ENCODE data around the gene SFXN5. TPM values are rescaled to one million over a fixed set of nuclear protein-coding genes. Genes with fewer than 3 reads are reported as not detected.

Gene SFXN5
- total RNA-seq, 1 donor: 8.9 TPM

- Histone ChIP-seq H3K4me3 (ENCODE audit: low read length) (no peak overlapping the region), H3K4me1 (ENCODE audit: insufficient read depth, low read length) (peaks cover 6% of the 10 kb centered on the region), H3K27me3 (ENCODE audit: insufficient read depth, low read length) (peaks cover 84% of the 10 kb centered on the region), H3K9me3 (ENCODE audit: low read depth, low read length) (no peaks in the 10 kb centered on the region)
Observed at GRCh38 chr2:72926811-72927465, 144.6 kb downstream of the SFXN5 start.

GRCh38 chr2:72926368-72926767 lies 145.1 kb downstream of the SFXN5 start:
- H3K9me3 ChIP-seq (ENCODE audit: low read depth, low read length): no peaks in the 10 kb centered on the region
- no peak overlapping the region for H3K4me3 ChIP-seq (ENCODE audit: low read length)
- peaks cover 6% of the 10 kb centered on the region for H3K4me1 ChIP-seq (ENCODE audit: insufficient read depth, low read length)
- peaks cover 90% of the 10 kb centered on the region for H3K27me3 ChIP-seq (ENCODE audit: insufficient read depth, low read length)

GRCh38 chr2:72925328-72925943 lies 146.1 kb downstream of the SFXN5 start:
- Histone ChIP-seq H3K27me3 (ENCODE audit: insufficient read depth, low read length) (peaks cover 96% of the 10 kb centered on the region), H3K9me3 (ENCODE audit: low read depth, low read length) (no peaks in the 10 kb centered on the region), H3K4me3 (ENCODE audit: low read length) (no peak overlapping the region), H3K4me1 (ENCODE audit: insufficient read depth, low read length) (peaks cover 12% of the 10 kb centered on the region)

DNA sequence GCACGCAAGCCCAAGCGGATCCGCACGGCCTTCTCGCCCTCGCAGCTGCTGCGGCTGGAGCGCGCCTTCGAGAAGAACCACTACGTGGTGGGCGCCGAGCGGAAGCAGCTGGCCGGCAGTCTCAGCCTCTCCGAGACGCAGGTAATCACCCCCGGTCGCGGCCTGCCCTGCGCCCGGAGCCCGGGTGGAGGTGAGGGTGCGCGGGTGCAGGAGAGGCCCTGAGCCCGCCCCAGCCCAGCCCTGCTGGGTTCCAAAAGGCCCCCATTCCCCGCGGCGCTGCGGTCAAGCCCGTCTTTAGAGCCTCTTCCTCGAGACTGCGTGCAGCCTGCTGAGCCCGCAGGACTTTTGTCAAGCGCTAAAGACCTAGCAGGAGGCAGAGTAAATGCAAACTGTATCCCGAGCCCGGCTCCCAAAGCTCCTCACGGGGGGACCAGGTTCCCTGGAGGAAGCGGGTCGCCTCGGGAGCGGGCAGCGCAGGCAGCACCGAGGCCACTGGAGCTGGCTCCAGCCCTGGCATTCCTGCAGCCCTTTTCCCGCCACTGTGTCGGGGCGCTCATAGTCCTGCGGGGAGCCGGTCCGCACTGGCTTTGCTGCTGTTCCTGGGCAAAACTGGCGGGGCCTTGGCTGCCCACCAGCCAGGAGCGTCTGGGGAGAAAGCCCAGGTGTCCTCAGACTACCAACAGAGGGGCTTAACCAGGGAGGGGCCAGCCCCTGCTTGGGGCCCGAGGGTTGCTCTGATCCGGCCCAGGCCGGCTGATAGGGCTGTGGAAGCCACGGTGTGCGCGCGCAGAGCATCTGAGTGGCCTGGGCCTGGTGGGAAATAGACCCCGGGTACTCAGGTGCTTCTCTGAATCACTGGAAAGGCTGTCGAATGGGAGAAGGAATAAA lies 146.9 kb downstream of the SFXN5 start:
- H3K9me3 ChIP-seq (ENCODE audit: low read depth, low read length): no peaks in the 10 kb centered on the region
- H3K4me1 ChIP-seq (ENCODE audit: insufficient read depth, low read length): peaks cover 20% of the 10 kb centered on the region
- no peak overlapping the region for H3K4me3 ChIP-seq (ENCODE audit: low read length)
- H3K27me3 ChIP-seq (ENCODE audit: insufficient read depth, low read length): peaks cover 100% of the 10 kb centered on the region

DNA sequence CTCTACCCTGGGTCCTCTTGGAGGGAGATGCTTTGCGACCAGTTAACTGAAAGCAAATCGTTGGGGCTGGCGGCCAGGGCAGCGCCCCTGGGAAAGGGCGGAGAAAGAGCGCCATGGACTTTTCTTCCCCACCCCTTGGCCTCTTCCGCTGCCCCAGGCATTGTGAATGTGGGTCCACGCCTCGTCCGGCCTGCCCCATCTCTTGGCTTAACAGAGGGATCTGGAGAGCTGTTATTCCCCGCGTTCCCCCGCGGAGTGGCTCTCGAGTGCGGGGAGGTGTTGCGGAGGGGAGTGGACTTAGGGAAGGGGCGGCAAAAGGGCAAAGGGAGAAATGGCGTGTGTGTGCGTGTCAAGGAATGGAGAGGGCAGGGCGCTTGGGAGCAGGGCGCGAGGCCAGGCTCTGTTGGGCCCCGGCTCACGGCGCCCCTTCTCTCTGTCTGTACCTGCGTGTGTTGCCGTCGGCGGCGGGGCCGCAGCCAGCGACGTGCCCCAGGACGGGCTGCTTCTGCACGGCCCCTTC lies 147.6 kb downstream of the SFXN5 start:
- no peaks in the 10 kb centered on the region for H3K9me3 ChIP-seq (ENCODE audit: low read depth, low read length)
- H3K4me3 ChIP-seq (ENCODE audit: low read length): no peak overlapping the region
- peaks cover 100% of the 10 kb centered on the region for H3K27me3 ChIP-seq (ENCODE audit: insufficient read depth, low read length)
- H3K4me1 ChIP-seq (ENCODE audit: insufficient read depth, low read length): peaks cover 21% of the 10 kb centered on the region

- H3K27me3 ChIP-seq (ENCODE audit: insufficient read depth, low read length): peaks cover 93% of the 10 kb centered on the region
- H3K4me3 ChIP-seq (ENCODE audit: low read length): no peak overlapping the region
- H3K4me1 ChIP-seq (ENCODE audit: insufficient read depth, low read length): peaks cover 36% of the 10 kb centered on the region
- H3K9me3 ChIP-seq (ENCODE audit: low read depth, low read length): no peaks in the 10 kb centered on the region
Observed at GRCh38 chr2:72921853-72922252, 149.7 kb downstream of the SFXN5 start.

DNA sequence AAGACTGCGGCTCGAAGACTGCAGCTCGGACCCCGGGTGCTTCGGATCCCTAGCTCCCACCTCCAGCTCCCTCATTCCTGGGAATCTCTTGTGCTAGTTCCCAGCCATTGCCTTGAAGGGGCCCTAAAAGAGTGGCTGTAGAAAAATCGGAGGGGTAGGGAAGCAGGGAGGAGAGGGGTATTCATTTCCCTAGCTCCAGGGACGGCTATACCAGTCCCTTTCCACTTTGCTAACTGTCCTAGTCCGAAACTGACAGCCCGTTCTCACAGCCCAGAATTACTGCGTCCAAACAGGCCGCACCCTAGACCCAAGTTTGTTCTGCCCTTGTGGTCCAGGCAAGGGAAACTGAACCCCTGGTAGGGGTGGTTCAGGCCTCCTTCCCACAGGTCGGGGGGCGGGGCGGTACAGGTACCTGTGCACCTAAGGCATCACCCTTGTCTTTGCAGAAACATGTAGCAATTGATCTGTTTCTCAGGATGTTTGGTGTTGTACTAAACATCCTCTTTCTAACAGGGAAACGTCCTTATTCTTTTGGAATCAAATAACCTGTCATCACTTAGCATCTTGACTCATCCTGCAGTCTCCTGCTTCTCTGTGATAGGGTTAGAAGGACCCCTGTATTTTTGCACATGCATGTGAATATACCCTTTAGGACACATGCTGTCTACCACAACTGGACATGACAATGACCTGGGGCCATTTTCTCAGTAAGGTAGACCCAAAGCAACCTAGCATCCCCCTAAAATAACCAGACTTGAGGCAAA lies 150.2 kb downstream of the SFXN5 start:
- Histone ChIP-seq H3K4me3 (ENCODE audit: low read length) (no peak overlapping the region), H3K4me1 (ENCODE audit: insufficient read depth, low read length) (peaks cover 42% of the 10 kb centered on the region)

DNA sequence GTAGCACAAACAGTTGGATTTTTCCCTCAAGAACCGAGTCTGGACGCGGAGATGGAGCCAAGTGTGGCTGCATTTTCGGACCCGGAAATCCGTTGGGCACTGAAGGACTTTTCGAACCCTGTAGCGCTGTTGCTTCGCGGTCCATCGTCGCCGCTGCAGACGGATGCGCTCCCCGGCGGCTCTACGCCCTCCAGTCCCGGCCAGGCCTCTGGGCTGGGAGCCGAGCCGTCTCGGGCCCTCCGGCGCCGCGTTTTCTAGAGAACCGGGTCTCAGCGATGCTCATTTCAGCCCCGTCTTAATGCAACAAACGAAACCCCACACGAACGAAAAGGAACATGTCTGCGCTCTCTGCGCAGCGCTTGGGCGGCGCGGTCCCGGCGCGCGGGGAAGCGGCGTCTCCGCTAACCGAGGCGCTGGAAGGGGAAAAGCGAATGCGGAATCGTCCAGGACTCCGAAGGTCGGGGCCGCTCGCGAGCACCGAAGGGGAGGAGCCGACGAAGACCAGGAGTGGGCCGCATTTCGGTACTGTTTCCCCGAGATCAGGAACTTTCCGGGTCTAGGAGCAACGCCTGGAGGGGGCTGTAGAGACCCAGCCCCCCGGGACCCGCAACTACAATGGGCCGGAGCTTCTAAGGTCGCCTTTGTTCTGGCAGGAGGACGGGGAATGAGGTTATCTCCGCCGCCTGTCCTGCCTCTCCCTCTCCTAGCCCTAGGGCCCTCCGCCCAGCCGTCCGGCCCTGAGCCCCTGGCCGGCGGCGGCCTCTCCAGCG lies 151.0 kb downstream of the SFXN5 start:
- Histone ChIP-seq H3K9me3 (ENCODE audit: low read depth, low read length) (no peaks in the 10 kb centered on the region), H3K27me3 (ENCODE audit: insufficient read depth, low read length) (peaks cover 91% of the 10 kb centered on the region), H3K4me1 (ENCODE audit: insufficient read depth, low read length) (peaks cover 49% of the 10 kb centered on the region), H3K4me3 (ENCODE audit: low read length) (no peak overlapping the region)

More for the DNA sequence above, 150.2 kb downstream of the SFXN5 start:
- Histone ChIP-seq H3K9me3 (ENCODE audit: low read depth, low read length) (no peaks in the 10 kb centered on the region), H3K27me3 (ENCODE audit: insufficient read depth, low read length) (peaks cover 93% of the 10 kb centered on the region)

DNA sequence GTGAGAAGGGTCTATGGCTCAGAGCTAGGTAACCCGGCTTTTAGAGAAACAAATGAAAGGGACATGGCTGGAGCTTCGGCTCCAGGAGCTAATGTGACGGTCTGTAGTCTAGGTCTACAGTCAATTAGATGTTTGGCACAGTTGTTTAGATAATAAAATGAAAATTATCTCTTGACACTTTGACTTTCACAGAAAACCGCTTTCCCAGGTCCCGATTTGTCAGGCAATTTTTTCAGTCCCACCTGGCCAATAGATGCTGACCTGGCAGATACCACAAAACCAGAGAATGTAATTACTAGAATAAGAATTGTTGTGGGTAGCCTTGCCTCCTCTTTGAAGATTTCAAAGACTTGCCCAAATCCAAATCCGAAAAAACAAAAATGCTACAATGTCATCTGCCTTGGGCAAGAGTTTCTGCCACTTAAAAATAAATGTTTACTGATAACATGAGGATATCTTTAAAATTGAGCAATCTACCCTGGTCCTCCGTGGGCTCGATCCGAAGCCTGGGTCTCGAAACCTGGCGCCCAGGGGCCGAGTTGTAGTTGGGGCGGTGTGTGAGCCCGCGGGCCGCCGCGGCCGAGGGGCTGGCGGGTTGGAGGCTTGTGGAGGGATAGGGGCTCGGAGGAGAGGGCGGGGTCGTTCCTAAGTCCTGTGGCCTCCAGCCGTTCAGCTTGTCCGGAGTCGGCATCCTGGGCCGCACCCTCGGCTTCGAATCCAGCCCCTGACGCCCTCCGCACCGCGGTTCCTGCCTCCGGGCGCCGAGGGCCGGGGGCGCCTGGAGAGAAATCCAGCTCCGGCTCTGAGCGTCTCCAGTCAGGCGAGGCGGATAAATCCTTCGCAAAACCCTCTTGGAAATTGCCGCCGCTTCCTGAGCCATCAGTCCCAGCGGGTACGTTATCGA lies 151.8 kb downstream of the SFXN5 start:
- Histone ChIP-seq H3K9me3 (ENCODE audit: low read depth, low read length) (no peaks in the 10 kb centered on the region), H3K27me3 (ENCODE audit: insufficient read depth, low read length) (peaks cover 91% of the 10 kb centered on the region), H3K4me3 (ENCODE audit: low read length) (no peak overlapping the region), H3K4me1 (ENCODE audit: insufficient read depth, low read length) (peaks cover 55% of the 10 kb centered on the region)

GRCh38 chr2:72917877-72918553 lies 153.5 kb downstream of the SFXN5 start:
- no peak overlapping the region for H3K4me3 ChIP-seq (ENCODE audit: low read length)
- H3K27me3 ChIP-seq (ENCODE audit: insufficient read depth, low read length): peaks cover 91% of the 10 kb centered on the region
- peaks cover 51% of the 10 kb centered on the region for H3K4me1 ChIP-seq (ENCODE audit: insufficient read depth, low read length)
- H3K9me3 ChIP-seq (ENCODE audit: low read depth, low read length): no peaks in the 10 kb centered on the region

GRCh38 chr2:72917138-72917876 lies 154.2 kb downstream of the SFXN5 start, which contains the start of gene EMX1:
Gene EMX1 (plus strand): TSS chr2:72917519. CDS start chr2:72917853, 334 bp downstream.
- peaks cover 91% of the 10 kb centered on the region for H3K27me3 ChIP-seq (ENCODE audit: insufficient read depth, low read length)
- peaks cover 51% of the 10 kb centered on the region for H3K4me1 ChIP-seq (ENCODE audit: insufficient read depth, low read length)
- peak within 1 kb of the TSS; percentile 6 for H3K4me3 ChIP-seq (ENCODE audit: low read length)
- no peaks in the 10 kb centered on the region for H3K9me3 ChIP-seq (ENCODE audit: low read depth, low read length)

- H3K9me3 ChIP-seq (ENCODE audit: low read depth, low read length): no peaks in the 10 kb centered on the region
- H3K4me3 ChIP-seq (ENCODE audit: low read length): peak overlapping the region; percentile 6
- peaks cover 51% of the 10 kb centered on the region for H3K4me1 ChIP-seq (ENCODE audit: insufficient read depth, low read length)
- peaks cover 91% of the 10 kb centered on the region for H3K27me3 ChIP-seq (ENCODE audit: insufficient read depth, low read length)
Observed at GRCh38 chr2:72916743-72917137, 154.8 kb downstream of the SFXN5 start.

All from mononuclear cell (primary cell).